NCI-H1105 treated with DMSO at 0.1 percent for 48 hours (cell line): Measurements from ENCODE around the gene CNDP1.
A peak's percentile ranks its signal among the peaks of the same experiment; 100 is the strongest.
"Not testable (repeated sequence)": the region's sequence is repeated elsewhere in the genome, so short reads cannot be mapped to it uniquely, and the experiment has no call there.

Source experiments
- DNase-seq: peaks from one replicate; lab custom pipeline; 2025; lab: John Stamatoyannopoulos, UW

The CNDP1 gene

GRCh38 chr18:74546751-74547530 lies 12.6 kb downstream of the CNDP1 start:
- no peak for DNase-seq

- DNase-seq: no peak
Measured at GRCh38 chr18:74547860-74548259, 13.6 kb downstream of the CNDP1 start.

GRCh38 chr18:74549591-74550104 lies 15.3 kb downstream of the CNDP1 start:
- DNase-seq: no peak

GRCh38 chr18:74550886-74551285 lies 16.6 kb downstream of the CNDP1 start:
- DNase-seq: no peak

GRCh38 chr18:74551452-74551851 lies 17.2 kb downstream of the CNDP1 start:
- no peak for DNase-seq

GRCh38 chr18:74551936-74552555 lies 17.7 kb downstream of the CNDP1 start:
- DNase-seq: peak; percentile 81

- no peak for DNase-seq
Measured at GRCh38 chr18:74556126-74556525, 21.8 kb downstream of the CNDP1 start.

GRCh38 chr18:74558096-74558495 lies 23.8 kb downstream of the CNDP1 start:
- DNase-seq: no peak

- DNase-seq: no peak
Measured at GRCh38 chr18:74562131-74562730, 27.9 kb downstream of the CNDP1 start.

- DNase-seq: no peak
Measured at GRCh38 chr18:74562775-74563174, 28.5 kb downstream of the CNDP1 start.

GRCh38 chr18:74563999-74564398 lies 29.7 kb downstream of the CNDP1 start:
- DNase-seq: no peak

- not testable (repeated sequence) for DNase-seq
Measured at GRCh38 chr18:74565164-74565563, 30.9 kb downstream of the CNDP1 start.

GRCh38 chr18:74565993-74566392 lies 31.7 kb downstream of the CNDP1 start:
- not testable (repeated sequence) for DNase-seq

- no peak for DNase-seq
Measured at GRCh38 chr18:74567822-74568221, 33.5 kb downstream of the CNDP1 start.

- DNase-seq: no peak
Measured at GRCh38 chr18:74569401-74569800, 35.1 kb downstream of the CNDP1 start.

GRCh38 chr18:74570266-74570665 lies 36.0 kb downstream of the CNDP1 start:
- DNase-seq: no peak

GRCh38 chr18:74571895-74572680 lies 37.8 kb downstream of the CNDP1 start:
- DNase-seq: no peak

GRCh38 chr18:74573053-74573452 lies 38.8 kb downstream of the CNDP1 start:
- DNase-seq: no peak

GRCh38 chr18:74574916-74575315 lies 40.6 kb downstream of the CNDP1 start:
- no peak for DNase-seq

GRCh38 chr18:74577019-74577418 lies 42.7 kb downstream of the CNDP1 start:
- DNase-seq: no peak

- DNase-seq: no peak
Measured at GRCh38 chr18:74579496-74580065, 45.3 kb downstream of the CNDP1 start.

GRCh38 chr18:74582642-74583041 lies 48.3 kb downstream of the CNDP1 start:
- no peak for DNase-seq
